ENCODE results near the gene TMEM179B.

Gene TMEM179B

GRCh38 chr11:62832336-62833234, 45.4 kb downstream of the TMEM179B start, which contains the start of gene TEX54:
Gene TEX54 (minus strand): TSS chr11:62832841.
- TF ChIP-seq, protein P1, sequence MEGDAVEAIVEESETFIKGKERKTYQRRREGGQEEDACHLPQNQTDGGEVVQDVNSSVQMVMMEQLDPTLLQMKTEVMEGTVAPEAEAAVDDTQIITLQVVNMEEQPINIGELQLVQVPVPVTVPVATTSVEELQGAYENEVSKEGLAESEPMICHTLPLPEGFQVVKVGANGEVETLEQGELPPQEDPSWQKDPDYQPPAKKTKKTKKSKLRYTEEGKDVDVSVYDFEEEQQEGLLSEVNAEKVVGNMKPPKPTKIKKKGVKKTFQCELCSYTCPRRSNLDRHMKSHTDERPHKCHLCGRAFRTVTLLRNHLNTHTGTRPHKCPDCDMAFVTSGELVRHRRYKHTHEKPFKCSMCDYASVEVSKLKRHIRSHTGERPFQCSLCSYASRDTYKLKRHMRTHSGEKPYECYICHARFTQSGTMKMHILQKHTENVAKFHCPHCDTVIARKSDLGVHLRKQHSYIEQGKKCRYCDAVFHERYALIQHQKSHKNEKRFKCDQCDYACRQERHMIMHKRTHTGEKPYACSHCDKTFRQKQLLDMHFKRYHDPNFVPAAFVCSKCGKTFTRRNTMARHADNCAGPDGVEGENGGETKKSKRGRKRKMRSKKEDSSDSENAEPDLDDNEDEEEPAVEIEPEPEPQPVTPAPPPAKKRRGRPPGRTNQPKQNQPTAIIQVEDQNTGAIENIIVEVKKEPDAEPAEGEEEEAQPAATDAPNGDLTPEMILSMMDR (IDR thresholded peaks at IDR 0.05; ENCODE audit: control insufficient read depth, insufficient read depth, low read depth, low read length, missing control alignments) = no peak
- H3K4me3 ChIP-seq (ENCODE audit: control insufficient read depth, low read depth, low read length) = peak within 1 kb of the TSS; percentile 97
- no peak for DNase-seq (ENCODE audit: low read depth)

- no peak overlapping the region for H3K4me3 ChIP-seq (ENCODE audit: control insufficient read depth, low read depth, low read length)
- no peak for DNase-seq (ENCODE audit: low read depth)
- TF ChIP-seq, protein P1 (IDR thresholded peaks at IDR 0.05; ENCODE audit: control insufficient read depth, insufficient read depth, low read depth, low read length, missing control alignments) = no peak
These were observed 48.1 kb downstream of the TMEM179B start for GRCh38 chr11:62835336-62835735.

- TF ChIP-seq, protein P1 (IDR thresholded peaks at IDR 0.05; ENCODE audit: control insufficient read depth, insufficient read depth, low read depth, low read length, missing control alignments) = no peak
- H3K4me3 ChIP-seq (ENCODE audit: control insufficient read depth, low read depth, low read length) = peak within 1 kb of the TSS; percentile 85
- DNase-seq (ENCODE audit: low read depth) = peak; percentile 51
These were observed 52.1 kb downstream of the TMEM179B start, which contains the start of gene WDR74 for GRCh38 chr11:62839050-62839945. Gene WDR74 (minus strand): TSS chr11:62839590. CDS start chr11:62839570, 20 bp downstream.

All from AG09309 (cell line).